Activated CD8-positive, alpha-beta memory T cell treated with anti-CD3 and anti-CD28 coated beads, Interleukin-2, amount 50 U/mL, for 1 hour (primary cell): Measurements from ENCODE around the gene MRFAP1L1.
"Not testable (repeated sequence)": the region's sequence is repeated elsewhere in the genome, so short reads cannot be mapped to it uniquely, and the experiment has no call there.

Experiments
- DNase-seq: peaks from one replicate; pipeline ENCODE4 v3.0.0-alpha.2; 2020; ENCODE audit errors: extremely low read depth

The MRFAP1L1 gene

DNA sequence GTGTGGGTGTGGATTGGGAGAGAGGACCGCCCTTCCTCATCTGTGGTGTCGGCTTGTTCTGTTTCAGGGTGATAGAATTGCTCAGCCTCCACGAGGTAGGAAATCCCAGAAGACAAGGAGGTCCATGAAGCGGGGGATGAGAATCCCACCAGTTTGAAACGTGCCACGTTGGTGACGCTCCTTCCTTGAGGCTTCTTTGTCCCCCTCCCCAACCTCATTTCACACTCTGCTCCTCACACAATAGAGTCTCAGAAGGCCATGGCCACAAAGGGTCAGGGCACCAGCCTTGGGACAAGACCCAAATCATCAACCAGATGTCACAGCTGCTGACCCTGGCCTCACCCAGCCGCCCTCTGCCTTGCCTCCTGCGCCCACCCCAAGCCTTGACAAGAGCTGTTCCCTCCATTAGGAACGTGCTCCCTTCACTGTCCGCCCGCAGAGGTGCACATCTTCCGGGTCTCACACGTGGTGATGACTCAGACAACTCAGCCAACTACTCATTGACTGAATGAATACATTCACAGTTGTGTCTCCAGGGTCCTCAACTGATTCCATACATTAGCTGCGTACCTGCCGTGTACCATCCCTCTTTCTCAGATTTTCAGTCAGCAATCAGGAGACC lies 24.6 kb upstream of the MRFAP1L1 start:
- no peak for DNase-seq

DNA sequence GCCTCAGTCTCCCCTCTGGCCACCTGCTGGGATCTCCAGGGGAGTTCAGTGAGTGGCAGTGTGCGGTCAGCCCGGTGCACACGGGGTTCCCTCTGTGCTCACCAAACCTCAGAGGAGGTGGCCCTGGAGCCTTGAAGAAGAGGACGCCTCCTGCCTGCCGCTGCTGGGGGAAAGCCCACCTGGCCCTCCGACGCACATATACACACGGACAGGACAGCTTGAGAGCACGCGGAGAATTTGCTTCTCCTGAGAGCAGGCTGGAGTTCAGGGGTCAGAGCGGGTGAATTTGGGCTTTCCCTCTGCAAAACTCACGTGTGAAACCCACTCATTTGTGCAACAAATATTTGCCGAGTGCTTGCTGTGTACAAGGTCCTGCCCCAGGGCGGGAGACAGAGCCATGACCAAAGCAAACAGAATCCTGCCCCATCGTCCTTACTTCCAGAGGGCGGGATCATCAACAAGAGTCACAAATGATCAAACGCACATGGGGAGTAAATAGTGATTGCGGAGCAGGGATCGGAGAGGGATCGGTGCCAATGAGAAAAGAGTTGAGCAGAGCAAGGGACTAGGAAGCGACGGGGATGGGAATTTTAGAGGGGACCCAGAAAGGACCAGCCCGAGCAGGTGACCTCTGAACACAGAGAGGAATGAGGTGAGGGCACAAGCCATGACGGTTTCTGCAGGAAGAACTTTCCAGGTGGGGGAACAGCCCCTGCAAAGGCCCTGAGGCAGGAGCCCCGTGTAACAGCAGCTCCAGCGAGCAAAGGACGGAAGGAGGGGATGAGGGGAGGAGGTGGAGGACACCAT lies 23.9 kb upstream of the MRFAP1L1 start:
- no peak for DNase-seq

DNA sequence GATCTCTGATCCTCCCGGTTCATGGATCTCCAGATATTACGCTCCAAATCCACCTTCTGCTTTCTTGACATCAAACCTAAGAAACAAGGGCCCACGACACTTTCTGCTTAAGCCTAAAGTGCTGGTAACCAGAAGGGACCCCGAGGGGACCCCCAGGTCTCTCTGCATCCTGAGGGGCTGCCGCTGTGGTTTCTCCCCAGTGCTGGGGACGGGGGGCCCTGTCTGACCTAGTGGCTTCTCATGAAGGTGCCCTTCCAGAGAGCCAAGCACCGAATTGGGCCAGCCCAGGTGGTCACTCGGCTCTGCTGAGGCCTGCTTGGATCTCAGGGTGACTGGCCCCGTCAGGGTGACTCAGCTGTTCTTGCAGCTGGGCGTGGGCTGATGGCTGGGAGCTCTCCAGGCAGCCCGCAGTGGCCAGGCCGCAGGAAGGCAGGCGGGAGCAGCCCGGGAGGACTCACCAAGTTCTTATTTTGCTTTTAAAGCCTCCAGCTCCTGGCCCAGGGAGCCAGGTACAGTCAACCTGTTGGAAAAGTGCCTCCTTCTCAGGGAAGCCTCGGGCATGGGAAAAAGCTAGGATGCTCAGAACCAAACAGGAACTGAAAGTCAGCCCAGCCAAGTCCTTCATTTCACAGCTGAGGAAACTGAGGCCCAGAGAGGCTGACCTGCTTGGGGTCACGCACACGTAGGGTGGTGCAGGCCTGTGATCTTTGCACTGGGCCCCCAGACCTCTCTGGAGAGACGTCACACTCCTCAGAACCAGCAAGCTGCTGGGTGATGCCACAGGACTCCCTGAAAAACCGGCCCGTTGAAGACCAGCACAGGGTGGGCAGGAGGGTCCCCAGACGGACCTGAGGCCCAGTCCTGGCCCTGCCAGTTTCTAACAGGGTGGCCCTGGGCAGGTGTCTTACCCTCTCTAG lies 23.0 kb upstream of the MRFAP1L1 start:
- no peak for DNase-seq

DNA sequence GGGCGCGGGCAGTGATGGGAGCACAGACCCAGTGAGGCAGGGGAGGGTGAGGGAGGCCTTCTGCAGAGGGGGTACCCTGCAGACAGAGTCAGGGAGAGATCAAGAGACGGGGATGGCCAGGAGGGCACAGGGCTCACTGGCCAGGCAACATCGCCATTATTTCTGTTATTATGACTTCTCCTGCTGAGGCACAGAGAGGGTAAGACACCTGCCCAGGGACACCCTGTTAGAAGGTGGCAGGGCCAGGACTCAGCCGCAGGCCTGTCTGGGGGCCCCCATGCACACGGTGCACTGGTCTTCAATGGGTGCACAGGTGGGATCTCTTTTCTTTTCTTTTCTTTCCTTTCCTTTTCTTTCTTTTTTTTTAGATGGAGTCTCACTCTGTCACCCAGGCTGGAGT lies 22.1 kb upstream of the MRFAP1L1 start:
- DNase-seq: no peak

DNA sequence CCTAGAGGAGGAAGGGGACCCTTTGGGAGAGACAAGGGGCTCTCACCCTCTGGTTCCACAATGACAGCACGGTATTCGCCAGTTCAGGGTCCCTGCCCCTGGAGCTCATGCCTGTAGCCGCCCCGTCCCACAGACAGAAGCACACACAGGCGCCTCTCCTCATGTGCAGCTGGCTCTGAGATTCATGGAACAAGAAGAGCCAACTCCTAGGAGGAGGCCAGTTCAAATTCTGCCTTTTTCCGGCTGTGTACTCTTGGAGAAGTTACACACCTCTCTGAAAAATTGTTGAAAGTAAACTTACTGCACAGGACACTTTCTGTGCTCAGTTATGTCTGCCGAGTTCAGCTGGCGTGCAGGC lies 21.6 kb upstream of the MRFAP1L1 start:
- DNase-seq: no peak

DNA sequence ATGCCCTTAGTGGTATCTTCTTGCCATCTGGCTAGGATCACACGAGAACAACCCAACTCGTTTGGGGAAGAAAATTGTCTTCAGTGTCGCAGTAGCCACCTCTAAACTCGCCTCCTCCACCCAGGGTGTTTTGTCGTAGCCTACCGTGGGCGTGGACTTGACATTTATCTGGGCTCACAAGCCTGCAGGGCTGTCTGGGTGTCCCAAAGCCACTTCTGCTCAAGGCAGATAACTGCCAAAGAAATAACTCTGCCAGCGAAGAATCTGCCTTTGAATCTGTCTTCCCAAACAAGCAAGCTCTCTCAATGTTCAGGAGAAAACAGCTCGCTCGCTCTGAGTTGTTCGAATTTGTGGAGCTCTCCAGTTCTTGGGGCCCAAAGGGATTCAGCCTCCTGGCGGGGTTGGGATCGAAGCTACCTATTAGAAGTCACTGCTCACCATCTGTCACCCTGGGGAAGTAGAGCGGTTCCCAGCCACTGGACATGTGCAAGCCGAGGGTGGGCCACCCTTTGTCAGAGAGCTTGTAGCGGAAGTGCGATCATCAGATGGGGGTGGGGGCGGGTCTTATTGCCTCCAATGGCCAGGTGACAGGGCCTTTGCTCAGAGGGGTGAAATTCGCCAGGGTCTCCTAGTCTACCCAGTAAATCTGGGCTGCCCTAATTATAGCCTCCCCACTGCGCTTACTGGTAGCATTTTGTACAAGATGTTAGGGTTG lies 21.1 kb upstream of the MRFAP1L1 start:
- DNase-seq: no peak

DNA sequence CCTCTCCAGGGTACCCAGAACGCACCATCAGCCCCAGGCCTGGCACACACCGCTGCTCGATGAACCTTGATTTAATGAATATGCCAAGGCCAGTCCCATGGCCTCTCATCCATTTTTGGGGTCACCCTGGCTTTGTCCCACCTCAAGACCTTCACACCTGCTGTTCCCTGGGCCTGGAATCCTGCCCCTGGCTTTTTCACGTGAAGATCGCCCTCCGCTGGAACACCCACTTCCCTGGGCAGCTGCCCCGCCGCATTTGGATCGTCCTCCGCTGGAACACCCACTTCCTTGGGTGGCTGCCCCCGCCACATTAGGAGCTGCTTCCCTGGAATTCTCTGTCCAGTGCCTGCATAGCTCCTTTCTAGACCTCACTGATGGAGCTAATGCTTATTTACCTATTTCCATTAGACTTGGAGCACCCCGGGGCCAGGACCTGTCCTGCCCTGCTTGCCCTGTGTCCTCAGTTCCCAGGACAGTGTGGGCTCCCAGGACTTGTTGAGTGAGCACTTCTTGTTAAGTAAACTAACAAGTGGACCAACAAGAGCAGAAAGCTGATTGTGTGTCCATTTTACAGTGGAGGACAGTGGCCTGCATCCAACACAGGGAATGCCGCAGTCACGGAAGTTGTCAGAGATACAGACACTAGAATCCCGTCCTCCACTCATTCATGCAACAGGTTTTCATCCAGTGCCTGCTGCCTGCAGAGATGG lies 18.8 kb upstream of the MRFAP1L1 start:
- no peak for DNase-seq

DNA sequence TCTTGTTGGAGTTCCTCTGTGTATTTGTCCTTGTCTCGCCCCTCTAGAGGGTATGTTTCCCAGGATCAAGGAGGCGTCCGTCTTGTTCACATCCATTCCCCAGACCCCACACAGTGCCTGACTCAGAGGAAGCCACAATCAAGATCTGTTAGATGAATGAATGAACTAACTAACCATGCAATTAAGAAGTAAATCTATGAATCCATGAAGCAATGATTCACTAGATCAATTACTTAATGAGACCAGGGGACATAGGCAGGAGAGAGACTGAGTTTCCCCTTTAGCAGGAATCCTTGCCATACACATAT lies 18.2 kb upstream of the MRFAP1L1 start:
- no peak for DNase-seq

DNA sequence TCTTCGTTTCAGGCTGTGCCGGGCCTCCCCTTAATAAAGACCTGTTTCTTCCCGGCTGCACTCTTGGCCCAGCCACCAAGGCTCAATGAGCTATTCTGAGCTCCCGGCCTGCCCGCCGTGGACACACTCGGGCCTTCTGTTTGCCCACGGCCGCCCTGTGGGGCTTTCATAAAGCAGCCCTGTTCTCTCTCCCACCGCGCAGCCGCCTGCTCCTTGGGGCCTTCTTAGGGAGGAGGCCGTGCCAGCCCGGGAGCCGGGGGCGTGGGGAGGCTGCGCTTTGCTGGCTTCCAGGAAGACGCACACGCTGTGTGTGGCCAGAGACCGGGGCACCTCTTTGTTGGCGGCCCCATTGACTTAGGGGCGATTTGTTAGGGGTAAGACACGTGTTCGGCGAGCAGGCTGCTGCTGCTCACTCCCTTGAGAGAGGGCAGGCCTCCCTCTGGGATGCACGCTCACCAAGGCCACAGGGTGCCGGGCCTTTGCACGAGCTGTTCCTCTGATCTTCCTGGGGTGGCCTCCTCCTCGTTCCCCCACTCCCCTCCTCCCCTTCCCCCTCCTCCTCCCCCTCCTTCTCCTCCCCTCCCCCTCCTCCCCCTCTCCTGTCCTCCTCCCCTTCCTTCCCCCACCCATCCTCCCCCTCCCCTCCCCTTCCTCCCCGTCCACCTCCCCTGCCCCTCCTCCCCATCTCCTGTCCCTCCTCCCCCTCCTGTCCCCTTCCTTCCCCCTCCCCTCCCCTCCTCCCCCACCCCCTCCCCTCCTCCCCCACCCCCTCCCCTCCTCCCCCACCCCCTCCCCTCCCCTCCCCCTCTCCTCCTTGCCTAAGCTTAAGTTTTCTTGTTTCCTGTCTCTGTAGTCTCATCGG lies 17.6 kb upstream of the MRFAP1L1 start:
- no peak for DNase-seq

DNA sequence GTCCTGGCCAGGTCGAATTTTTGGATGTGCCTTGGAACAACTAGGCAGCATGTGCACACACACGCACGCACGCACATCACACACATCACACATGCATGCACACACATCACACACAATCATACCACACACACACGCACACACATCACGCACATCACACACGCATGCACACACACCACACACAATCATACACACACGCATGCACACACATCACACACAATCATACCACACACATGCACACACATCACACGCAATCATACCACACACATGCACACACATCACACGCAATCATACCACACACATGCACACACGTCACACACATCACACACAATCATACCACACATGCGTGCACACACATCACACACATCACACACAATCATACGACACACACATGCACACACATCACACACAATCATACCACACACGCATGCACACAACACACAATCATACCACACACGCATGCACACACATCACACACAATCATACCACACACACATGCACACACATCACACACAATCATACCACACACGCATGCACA lies 15.8 kb upstream of the MRFAP1L1 start:
- not testable (repeated sequence) for DNase-seq

DNA sequence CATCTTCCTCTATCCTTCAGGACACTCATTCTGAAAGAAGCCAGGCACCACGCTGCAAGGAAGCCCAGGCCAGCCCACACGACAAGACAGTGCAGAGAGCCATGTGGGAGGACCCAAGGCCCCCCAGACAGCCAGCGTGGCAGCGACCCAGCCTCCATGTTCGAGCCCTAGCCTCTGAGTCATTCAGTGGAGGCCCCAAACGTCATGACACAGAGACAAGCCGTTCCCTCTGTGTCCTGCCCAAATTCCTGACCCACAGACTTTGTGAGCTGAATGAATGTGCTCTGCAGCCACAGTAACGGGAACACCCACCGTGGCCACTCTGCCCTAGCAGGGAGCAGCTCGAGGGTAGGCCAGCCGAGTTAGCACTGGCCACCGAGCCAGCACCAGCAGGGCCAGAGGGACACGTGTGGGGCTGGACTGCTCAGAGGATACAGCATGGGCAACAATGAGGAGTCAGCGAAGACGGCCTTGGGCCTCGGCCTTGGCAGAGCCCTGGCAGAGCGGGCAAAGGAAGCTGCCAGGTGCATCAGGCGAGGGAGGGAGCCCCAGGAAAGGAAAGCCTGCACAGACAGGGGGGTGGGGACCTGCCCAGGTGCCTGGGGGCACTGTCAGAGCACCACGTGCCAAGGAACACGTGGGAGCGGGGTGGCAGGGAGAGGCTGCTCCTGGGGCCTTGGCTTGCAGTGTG lies 14.9 kb upstream of the MRFAP1L1 start:
- DNase-seq: no peak

DNA sequence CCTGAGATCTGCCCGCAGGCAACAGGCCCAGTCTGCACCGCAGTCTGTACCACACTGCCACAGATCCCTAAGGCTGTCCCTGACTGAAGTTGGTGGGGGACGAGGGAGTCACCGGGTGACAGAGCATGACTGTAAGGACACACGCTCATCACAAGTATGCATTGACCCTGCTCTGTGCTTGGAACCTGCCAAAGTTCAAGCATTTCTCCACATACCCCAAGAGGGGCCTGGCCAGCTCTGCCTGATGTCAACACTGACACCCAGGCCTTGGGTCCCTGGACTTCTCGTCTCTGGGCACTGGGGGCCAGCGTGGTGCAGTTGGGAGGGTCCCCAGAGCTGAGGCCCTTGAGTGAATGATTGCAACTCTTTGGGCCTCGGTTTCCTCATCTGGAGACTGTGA lies 14.2 kb upstream of the MRFAP1L1 start:
- no peak for DNase-seq

DNA sequence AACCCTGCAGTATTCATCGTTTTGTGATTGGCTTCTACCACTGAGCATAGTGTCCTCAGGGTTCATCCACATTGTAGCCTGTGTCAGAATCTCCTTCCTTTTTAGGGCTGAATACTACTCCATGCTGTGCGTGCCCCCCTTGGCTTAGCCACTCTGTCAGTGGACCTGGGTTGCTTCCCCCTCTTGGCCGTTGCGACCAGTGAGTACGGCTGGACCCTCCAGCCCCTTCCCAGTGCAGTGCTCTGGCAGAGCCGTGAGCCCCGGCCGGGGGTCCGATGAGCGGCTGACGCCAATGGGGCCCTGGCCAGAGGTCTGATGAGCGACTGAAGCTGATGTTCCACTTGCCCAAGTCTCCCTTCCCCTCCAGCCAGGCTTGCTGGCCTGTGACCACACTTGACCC lies 13.2 kb upstream of the MRFAP1L1 start:
- DNase-seq: no peak

DNA sequence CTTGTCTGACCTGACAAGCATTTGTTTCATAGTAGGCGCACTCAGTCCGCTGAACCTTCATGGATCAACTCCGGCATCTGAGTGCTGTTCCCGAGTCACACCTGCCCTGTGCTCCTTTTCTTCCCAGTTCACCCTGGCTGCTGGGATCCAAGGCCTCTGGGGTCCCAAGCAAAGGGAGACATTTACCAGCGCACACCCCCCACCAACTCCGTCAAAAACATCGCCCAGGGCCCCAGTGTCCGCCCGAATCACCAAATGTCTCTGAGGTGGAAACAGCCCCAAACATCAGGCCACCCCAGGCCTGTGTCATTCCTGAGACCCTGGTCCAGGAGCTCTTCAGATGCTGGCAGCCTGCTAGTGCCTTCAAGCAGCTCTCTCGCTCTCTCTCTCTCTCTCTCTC lies 11.5 kb upstream of the MRFAP1L1 start:
- DNase-seq: no peak

DNA sequence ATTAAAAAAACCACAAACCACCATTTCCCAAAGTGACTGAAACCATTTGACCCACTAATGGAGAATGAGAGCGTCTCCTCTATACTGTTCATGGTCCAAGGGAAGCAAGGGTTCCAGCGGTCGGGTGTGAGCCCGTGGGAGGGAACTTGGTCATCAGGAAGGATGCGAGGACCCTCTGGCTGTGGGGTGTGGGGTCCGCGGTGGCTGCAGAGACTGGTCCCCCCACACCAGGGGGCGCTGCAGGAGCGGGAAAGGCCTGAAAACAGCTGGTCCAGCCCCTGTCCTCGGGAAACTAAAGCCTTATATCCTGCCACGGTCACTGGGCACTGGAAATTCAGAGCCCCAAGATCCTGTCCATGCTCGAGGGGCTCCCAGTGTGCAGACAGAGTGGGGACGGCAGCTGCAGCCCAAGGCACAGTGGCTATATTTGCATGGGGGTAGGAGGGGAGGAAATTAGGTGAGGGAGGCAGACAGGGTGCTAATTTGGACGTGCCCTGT lies 10.6 kb upstream of the MRFAP1L1 start:
- DNase-seq: peak; percentile 54

DNA sequence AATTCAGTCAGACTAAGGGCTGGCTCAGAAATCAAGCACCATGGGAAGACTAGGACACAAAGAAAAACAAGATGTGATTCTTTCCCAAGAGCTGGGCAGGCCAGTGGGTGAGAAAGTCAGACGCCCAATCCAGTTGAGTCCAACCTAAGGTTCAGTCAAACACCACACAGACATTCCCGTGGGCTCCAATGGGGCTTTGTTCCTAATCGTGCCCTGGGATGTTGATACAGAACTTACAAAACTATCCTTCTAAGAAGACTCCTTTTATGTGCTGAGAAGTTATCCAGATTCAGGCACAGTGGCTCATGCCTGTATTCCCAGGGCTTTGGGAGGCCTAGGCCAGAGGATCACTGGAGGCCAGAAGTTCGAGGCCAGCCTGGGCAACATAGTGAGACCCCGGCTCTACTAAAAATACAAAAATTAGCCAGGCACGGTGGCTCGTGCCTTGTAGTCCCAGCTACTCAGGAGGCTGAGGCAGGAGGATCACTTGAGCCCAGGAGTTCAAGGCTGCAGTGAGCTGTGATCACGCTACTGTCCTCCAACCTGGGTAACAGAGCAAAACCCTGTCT lies 10.0 kb upstream of the MRFAP1L1 start:
- no peak for DNase-seq

DNA sequence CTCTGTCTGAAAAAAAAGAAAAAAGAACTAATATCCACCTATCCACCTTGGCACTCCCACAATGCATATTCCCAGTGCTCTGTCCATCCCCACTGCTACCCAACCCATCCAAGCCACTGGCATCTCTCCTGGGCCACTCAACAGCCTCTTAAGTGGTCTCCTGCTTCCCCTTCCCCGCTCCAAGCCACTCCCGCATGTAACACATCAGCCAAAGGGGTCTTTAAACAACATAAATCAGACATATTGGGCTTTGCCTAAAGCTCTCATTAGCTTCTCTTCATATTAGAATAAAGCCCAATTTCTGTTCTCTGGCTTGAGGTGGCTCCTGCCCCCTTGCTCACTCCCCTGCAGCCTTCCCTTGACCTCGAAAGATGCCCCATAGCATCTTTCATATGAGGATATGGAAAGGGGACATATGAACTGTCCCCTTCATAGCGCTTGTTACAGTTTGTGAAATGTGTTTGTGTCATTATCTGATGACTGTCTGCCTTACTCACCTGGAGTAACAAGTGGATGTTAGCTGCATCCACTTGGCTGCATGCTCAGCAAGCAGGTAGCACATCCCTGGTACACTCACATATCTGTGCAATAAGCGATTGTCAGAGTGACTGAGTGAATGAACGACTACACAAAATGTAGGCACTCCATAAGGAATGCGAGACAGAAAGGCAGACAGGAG lies 9.4 kb upstream of the MRFAP1L1 start:
- DNase-seq: no peak

DNA sequence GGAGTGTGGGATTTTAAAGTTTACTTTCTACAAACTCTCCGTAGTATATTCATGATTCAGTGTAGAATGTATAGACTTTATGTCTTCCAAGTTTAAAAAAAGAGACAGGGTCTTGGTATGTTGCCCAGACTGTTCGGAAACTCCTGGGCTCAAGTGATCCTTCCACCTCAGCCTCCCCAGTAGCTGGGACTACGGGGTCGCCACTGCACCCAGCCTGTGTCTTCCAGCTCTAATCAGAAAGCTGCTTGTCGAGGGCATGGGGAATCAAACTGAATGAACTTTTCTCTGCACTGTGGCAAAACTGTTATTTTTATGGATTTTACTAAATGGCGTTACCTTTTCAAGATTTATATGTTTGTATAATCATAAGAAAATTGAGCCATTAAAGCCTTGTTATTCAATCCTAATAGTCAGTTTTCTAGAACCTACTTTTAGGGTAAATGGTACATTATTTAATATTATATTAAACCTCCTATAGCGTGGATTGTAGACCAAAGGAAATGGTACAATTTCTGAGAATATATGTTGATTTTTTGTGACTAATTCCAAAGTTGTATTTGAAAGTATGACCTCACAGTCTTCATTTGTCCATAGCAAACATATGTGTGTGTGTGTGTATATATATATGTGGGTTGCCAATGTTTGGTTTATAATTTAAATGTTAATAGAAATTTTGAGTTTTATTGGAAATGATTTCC lies 7.4 kb upstream of the MRFAP1L1 start:
- no peak for DNase-seq
